Ramos (cell line): Measurements from ENCODE around the gene ERC2.

ENCODE experiments used
- in situ Hi-C: fragments of 300-500 bp; cut with MboI; formaldehyde crosslinking; loops from one replicate; pipeline ENCODE4 v1.14.3; 2022; ENCODE audit warnings: low sequenced_read_pairs; ENCODE audit not compliant: unreplicated experiment

Gene ERC2

GRCh38 chr3:55540579-55540978, 927.7 kb downstream of the ERC2 start:
- in situ Hi-C loops, result no loop called here

DNA sequence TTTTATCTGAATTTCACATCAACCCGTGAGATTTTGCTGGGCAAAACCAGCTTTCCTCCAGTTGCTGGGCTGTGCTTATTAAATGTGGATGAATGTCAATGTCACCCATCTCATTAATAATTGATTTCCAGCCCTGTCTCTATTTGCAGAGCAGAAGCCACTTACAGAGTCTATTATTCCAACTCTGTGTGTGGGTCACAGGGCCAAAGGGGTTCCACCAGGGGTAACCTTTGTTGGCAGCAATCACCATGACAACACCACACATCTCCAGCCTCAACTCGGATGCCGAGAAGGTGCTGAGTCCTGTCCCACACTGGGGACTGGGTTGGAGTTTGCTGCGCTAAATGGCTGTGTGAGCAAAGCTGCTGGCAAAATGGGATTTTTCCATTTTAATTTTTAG, 930.1 kb downstream of the ERC2 start:
- in situ Hi-C loops, result no loop called here

GRCh38 chr3:55537563-55537962, 930.7 kb downstream of the ERC2 start:
- in situ Hi-C loops, result no loop called here

- in situ Hi-C loops, result no loop called here
These were observed 931.1 kb downstream of the ERC2 start for GRCh38 chr3:55537129-55537528.

DNA sequence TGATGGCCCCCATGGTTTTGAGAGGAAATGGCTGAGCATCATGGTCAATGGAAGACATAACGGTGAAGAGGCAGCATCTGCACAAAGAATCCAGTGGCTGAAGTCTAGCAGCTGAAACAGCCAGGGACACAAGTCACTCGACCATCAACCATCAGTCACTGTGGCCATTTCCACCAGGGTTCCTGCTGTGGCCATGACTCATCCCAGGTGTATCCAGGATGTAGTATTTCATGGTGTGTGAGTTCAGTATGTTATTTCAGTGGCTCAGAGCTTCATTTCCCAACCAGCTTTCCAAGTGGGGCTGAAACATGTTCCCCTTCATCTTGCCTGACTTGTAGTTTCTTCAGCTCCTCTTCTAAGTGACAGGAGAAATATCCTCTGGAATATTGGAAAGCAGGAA, 933.4 kb downstream of the ERC2 start:
- in situ Hi-C loops, result no loop called here

DNA sequence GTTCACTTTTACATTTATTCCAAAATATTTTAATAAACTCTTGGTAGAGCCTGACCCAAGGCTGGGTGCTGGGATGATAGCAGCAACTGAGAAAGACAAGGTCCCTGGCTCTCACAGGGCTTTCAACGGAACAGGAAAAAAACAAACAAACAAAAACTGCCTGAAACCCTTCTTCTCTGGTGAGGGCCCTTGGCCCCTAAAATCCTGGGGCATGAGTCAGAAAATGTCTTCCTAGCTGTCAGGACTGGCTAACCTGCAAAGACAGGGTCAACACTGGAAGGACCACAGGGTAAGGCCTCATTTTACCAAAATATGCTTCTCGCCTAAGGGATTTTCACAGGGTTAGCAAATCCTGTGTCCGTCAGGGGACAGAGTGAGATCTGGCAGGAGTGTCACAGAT, 935.5 kb downstream of the ERC2 start:
- in situ Hi-C loops, result no loop called here

- in situ Hi-C loops, result no loop called here
These were observed 936.9 kb downstream of the ERC2 start for GRCh38 chr3:55531321-55531720.

GRCh38 chr3:55527361-55527760, 940.9 kb downstream of the ERC2 start:
- in situ Hi-C loops, result no loop called here

GRCh38 chr3:55526332-55527030, 941.8 kb downstream of the ERC2 start:
- in situ Hi-C loops, result no loop called here

- in situ Hi-C loops, result no loop called here
These were observed 942.8 kb downstream of the ERC2 start for GRCh38 chr3:55525436-55525835.

- in situ Hi-C loops, result no loop called here
These were observed 943.6 kb downstream of the ERC2 start for GRCh38 chr3:55524565-55525244.

- in situ Hi-C loops, result no loop called here
These were observed 944.8 kb downstream of the ERC2 start for GRCh38 chr3:55523471-55523870.

GRCh38 chr3:55521738-55522421, 946.4 kb downstream of the ERC2 start:
- in situ Hi-C loops, result no loop called here

GRCh38 chr3:55521064-55521737, 947.1 kb downstream of the ERC2 start:
- in situ Hi-C loops, result no loop called here

DNA sequence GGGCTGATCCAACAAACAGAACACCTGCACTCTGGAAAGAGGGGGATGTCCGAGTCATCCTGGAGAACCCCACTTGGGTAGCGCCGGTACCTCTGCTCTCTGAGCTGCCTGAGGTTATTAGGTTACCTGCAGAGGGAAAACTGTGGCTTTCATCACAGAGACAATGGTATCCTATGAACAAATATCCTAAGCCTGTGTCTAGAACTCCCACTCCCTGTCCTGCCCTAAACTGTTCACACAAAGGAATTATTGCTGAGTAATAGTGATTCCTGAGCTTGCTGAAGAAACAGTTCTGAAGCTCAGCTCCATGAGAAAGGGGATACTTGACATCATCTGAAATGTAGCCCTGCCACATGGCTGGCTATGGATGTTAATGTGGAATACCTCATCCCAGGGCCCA, 949.2 kb downstream of the ERC2 start:
- in situ Hi-C loops, result no loop called here

- in situ Hi-C loops, result no loop called here
These were observed 949.8 kb downstream of the ERC2 start for GRCh38 chr3:55518451-55518850.

GRCh38 chr3:55516392-55517030, 951.8 kb downstream of the ERC2 start:
- in situ Hi-C loops, result no loop called here

- in situ Hi-C loops, result no loop called here
These were observed 952.6 kb downstream of the ERC2 start for GRCh38 chr3:55515550-55516246.

DNA sequence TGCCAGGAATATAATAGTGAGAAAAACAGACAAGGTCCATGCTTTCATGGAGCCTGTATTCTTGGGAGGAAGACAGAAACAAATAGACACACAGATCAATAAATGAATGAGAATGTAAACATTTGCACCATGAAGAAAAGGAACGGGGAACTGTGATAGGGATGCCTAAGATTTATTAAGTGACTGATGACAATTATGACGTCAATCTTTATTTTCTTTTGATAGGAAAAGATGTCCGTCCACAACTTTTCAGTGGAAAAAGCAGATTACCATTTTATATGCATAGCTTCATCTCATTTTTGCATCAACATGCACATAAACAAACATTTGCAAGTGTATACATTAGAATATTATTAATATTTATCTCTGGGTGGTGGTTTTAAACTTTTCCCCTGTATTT, 953.3 kb downstream of the ERC2 start:
- in situ Hi-C loops, result no loop called here
